Testis (tissue), 2 donors: Measurements from ENCODE around the gene LIPT1.

Experiments
- CTCF ChIP-seq, 3 experiments: fragments of 450-650 bp in 2 of 3; fragments of 200-600 bp in 1 of 3; sonication (generic) in 1 of 3; IDR thresholded peaks; one replicate each; pipeline ENCODE4 v1.5.1; 2016 to 2019; ENCODE audit warnings: antibody characterized with exemption in 3 of 3, mild to moderate bottlenecking in 2 of 3, moderate library complexity in 1 of 3
- POLR2A ChIP-seq: fragments of 450-650 bp; IDR thresholded peaks from one replicate; pipeline ENCODE4 v1.6.1; 2017; ENCODE audit warnings: antibody characterized with exemption, mild to moderate bottlenecking, moderate library complexity

GRCh38 chr2:99188357-99188756 is 33.6 kb downstream of the LIPT1 start:
- TF ChIP-seq CTCF (IDR thresholded peaks at IDR 0.05) = no peak
- TF ChIP-seq POLR2A = no peak
